Activated CD4-positive, alpha-beta memory T cell treated with anti-CD3 and anti-CD28 coated beads for 36 hours (primary cell): ENCODE measurements around the gene CACNA1F. TPM values are rescaled to one million over a fixed set of nuclear protein-coding genes. Genes with fewer than 3 reads are reported as not detected.

Experiments
- CTCF ChIA-PET: fragments of 350-600 bp; sonication (Branson Sonifier 250); formaldehyde crosslinking; loops from one replicate; lab custom pipeline; 2021; ENCODE audit warnings: antibody characterized with exemption, inconsistent platforms; lab: Charles Lee
- POLR2A ChIA-PET: fragments of 350-600 bp; sonication (Branson Sonifier 250); formaldehyde crosslinking; loops from one replicate; lab custom pipeline; 2021; ENCODE audit warnings: antibody characterized with exemption; lab: Charles Lee
- DNase-seq: peaks from one replicate; pipeline ENCODE4 v3.0.0-alpha.2; 2020
- H3K27ac Mint-ChIP-seq: one replicate; pipeline ENCODE4 v1.8.0; 2021; ENCODE audit warnings: mixed read lengths
- H3K27me3 Mint-ChIP-seq: one replicate; pipeline ENCODE4 v1.8.0; 2021; ENCODE audit warnings: mixed read lengths
- H3K36me3 Mint-ChIP-seq: one replicate; pipeline ENCODE4 v1.8.0; 2021; ENCODE audit warnings: mixed read lengths
- H3K4me1 Mint-ChIP-seq: one replicate; pipeline ENCODE4 v1.8.0; 2021; ENCODE audit warnings: low read depth, mixed read lengths
- H3K4me3 Mint-ChIP-seq: one replicate; pipeline ENCODE4 v1.8.0; 2021; ENCODE audit warnings: mild to moderate bottlenecking, mixed read lengths
- H3K9me3 Mint-ChIP-seq: one replicate; pipeline ENCODE4 v1.8.0; 2021; ENCODE audit warnings: mixed read lengths
- intact Hi-C: fragments of 100-400 bp; cut with micrococcal nuclease; formaldehyde crosslinking; loops from one replicate; pipeline ENCODE4 v1.15.1; 2023
- total RNA-seq, 2 experiments: library from RNA; stranded (reverse); gene quantifications; one replicate each; pipeline ENCODE4 v1.2.3, GENCODE V29; 2021

The CACNA1F gene
- total RNA-seq, 2 experiments from 2014 or later = 0.51 to 0.74 TPM

DNA sequence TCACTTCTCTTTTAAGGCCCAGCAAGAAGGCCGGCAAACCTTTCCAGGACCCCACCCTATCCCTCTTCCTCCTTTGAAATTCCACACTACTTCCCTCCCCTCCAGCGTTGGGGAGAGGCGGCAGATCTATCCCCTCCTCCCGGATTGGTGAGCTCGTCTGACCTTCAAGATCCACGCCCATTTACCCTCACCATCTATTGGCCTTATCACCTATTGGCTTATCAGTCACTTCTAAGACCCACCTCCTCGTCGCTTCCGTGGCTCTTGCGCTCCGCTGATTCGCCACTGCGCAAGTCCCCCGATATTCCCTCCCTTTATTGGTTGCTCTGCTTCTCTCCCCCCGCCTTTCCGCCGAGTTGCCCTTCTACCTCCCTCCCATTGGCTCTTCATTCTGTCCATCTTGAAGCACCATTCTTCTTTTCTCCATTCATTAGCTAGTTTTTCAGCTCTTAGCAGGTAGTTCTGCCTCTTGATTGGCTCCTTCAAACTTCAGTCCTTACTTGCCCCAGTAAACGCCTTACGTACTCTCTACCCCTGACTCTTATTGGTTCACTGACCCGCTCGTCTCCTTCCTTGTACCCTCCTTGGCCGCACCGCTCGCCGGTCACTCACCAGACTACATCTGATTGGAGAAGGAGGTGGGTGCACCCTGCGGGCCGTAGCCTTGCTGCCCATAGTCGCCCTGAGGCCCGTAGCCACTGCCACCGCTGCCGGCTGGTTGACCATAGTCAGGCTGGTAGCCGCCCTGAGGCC is 42.1 kb downstream of the CACNA1F start:
- ChIA-PET POLR2A (interaction anchor here (1.0 to 1.3 kb wide), 2 partner anchors 24 to 82 kb away, joined by 3 to 11 read pairs; no protein-coding TSS in a partner anchor), CTCF (interaction anchor here (0.5 to 3.7 kb wide), 7 partner anchors 14 to 563 kb away, joined by 3 to 23 read pairs (median 4); no protein-coding TSS in a partner anchor)
- Mint-ChIP-seq H3K36me3 (no peaks in the 10 kb centered on the region), H3K27ac (peak overlapping the region; percentile 91), H3K9me3 (no peaks in the 10 kb centered on the region), H3K4me3 (peak overlapping the region; percentile 92), H3K27me3 (no peaks in the 10 kb centered on the region), H3K4me1 (peaks cover 37% of the 10 kb centered on the region)
- intact Hi-C loops = loop anchor here (1.0 to 10.0 kb wide), 7 partner anchors 24 to 686 kb away; partner anchors contain the start of genes CCDC22, GPKOW, OTUD5 and PPP1R3F
- DNase-seq = peak; percentile 91

DNA sequence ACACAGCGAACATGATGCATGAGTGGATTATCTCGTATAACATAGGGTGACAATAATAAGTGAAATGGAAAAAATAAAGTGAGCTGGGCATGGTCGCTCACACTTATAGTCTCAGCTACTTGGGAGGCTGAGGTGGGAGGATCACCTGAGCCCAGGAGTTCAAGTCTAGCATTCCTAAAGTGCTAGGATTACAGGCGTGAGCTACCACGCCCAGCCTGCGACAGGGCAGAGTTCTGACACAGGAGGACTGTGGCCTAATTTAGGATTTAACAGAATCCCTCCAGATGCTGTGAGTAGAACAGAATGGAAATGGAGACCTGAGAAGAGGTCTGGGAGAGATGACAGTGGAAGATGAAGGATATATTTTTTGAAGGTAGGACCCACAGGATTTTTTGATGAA is 43.5 kb downstream of the CACNA1F start:
- ChIA-PET POLR2A (no interaction called here), CTCF (interaction anchor here (0.7 to 1.0 kb wide), 2 partner anchors 14 to 26 kb away, joined by 3 read pairs; no protein-coding TSS in a partner anchor)
- Mint-ChIP-seq H3K4me1 (peaks cover 37% of the 10 kb centered on the region), H3K27me3 (no peaks in the 10 kb centered on the region), H3K36me3 (no peaks in the 10 kb centered on the region), H3K4me3 (peak overlapping the region; percentile 92), H3K27ac (peak overlapping the region; percentile 38), H3K9me3 (no peaks in the 10 kb centered on the region)
- intact Hi-C loops = loop anchor here (2.0 to 10.0 kb wide), 4 partner anchors 41 to 688 kb away; partner anchors contain the start of genes GPKOW, OTUD5 and USP27X
- no peak for DNase-seq

DNA sequence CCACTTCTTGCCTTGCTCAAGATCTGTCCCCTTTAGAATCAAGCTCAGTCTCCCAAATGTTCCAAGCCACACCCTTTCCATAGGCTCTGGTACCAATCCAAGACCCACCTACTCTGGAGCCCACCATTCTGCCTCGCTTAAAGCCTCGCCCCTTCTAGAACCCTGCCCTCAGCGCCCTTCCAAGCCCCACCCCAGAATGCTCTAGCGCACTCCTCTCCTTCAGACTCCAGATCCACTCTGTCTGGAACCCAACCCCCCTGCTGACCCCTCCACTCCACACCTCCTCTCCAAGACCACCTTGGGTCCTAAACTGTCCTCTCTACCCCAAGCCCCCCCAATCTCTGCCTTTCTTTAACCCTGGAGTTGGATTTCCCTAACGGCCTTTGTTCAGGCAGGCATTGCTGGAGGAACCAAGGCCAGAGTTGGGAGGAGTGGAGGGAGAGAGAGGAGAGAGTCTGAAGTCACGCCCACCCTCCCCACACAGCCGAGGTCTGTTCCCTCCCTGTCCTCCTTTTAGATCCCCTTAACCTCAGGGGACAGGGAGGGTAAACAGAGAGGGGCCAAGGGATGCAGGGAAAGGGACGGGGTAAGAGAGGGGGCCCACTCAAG is 44.6 kb downstream of the CACNA1F start:
- DNase-seq = no peak
- Mint-ChIP-seq H3K9me3 (no peaks in the 10 kb centered on the region), H3K36me3 (no peaks in the 10 kb centered on the region), H3K4me1 (peaks cover 28% of the 10 kb centered on the region), H3K27ac (no peak overlapping the region), H3K27me3 (no peaks in the 10 kb centered on the region), H3K4me3 (no peak overlapping the region)
- ChIA-PET POLR2A (no interaction called here), CTCF (interaction anchor here (1.0 kb wide), 1 partner anchor 25 kb away, joined by 3 read pairs; no protein-coding TSS in a partner anchor)
- intact Hi-C loops = no loop called here

DNA sequence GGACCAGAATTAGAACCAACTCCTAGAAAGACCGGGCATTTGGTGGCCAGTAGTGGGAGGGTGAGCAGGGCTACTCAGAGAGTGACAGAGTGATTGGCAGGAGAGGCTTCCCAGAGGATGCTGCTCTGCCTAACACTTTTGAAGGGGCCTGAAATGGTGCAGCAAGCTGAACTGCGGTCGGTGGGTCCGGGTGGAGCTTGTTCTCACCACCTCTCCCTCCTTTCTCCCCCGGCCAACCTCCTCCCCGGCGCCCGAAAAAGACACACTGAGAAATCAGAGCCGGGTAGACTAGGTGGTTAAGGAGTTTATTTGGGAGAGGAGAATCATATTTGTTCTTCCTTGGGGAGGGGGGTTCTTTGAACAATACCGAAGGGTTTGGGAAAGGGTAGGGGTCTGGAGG is 45.6 kb downstream of the CACNA1F start:
- DNase-seq = no peak
- intact Hi-C loops = no loop called here
- H3K27ac Mint-ChIP-seq = no peak overlapping the region
- H3K36me3 Mint-ChIP-seq = peaks cover 1% of the 10 kb centered on the region
- peaks cover 17% of the 10 kb centered on the region for H3K4me1 Mint-ChIP-seq
- ChIA-PET CTCF (interaction anchor here (0.8 kb wide), 1 partner anchor 21 kb away, joined by 3 read pairs; no protein-coding TSS in a partner anchor), POLR2A (no interaction called here)
- H3K27me3 Mint-ChIP-seq = no peaks in the 10 kb centered on the region
- H3K9me3 Mint-ChIP-seq = no peaks in the 10 kb centered on the region
- H3K4me3 Mint-ChIP-seq = no peak overlapping the region

DNA sequence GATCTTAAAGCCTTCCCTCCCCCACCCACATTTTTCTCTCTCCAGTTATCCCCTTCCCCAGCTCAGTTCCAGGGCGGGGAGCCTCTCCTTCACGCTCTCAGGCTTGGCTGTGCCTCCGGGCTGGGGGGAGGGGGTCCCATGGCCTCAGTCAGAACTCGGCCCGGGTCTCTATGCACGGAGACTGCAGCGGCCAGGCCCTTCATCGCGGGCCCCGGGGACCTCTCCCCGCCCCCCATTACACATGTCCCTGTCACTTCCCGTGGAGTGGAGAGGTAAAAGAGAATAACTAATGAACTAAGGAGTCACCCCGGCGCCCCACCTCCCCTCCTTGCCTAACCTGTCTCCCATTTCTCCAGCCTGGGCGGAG is 46.1 kb downstream of the CACNA1F start:
- ChIA-PET POLR2A (no interaction called here), CTCF (interaction anchor here (0.8 kb wide), 1 partner anchor 21 kb away, joined by 3 read pairs; no protein-coding TSS in a partner anchor)
- Mint-ChIP-seq H3K27ac (no peak overlapping the region), H3K36me3 (peaks cover 6% of the 10 kb centered on the region), H3K4me3 (peak overlapping the region; percentile 83), H3K27me3 (no peaks in the 10 kb centered on the region), H3K4me1 (peaks cover 14% of the 10 kb centered on the region), H3K9me3 (no peaks in the 10 kb centered on the region)
- intact Hi-C loops = no loop called here
- DNase-seq = no peak

DNA sequence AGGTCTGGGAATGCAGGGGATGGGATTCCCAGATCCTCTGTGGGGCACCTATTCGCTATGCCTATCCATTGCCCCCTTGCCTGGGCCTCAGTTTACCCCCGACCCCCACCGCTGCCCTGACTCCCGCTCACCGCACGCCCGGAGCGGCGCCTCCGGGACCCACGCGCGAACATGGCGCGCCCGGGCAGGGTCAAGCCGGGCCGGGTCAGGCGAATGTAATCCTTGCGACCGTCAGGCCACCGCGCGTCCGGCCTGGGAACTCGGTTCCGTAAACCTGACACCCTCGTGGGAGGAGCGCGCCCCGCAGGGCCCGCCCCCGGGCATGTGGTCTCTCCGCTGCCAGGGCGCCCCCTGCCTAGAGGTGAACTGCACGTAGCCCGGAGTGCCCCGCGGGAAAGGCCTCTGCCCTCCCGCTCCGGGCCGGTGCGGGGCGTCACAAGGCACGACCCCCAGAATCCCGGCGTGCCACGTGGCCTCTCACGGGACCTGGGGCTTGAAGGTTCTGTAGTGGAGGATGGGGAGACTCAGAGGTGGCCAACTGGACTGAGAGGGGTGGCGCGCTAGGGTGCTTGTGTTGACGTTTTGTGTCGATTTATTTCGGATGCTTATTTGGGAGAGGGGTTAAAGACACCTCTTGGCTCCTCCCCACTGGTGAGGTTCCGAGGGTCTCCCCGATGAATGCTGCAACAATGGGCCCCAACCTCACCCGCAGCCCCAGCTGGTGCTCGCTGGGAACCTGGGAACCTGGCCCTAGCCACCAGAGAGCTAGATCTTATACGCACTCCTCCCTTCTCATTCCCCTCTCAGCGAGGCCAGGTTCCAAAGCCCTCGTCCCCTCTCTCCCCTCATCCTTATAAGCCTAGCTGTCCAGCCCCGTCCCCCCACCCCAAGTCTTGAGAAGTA is 46.8 kb downstream of the CACNA1F start, which contains the start of gene PRICKLE3:
TSS of gene PRICKLE3 (minus strand) at position 249 of the 903 bp plus-strand sequence. CDS start at position 173, 76 bp downstream.
- Mint-ChIP-seq H3K4me1 (peaks cover 14% of the 10 kb centered on the region), H3K4me3 (peak within 1 kb of the TSS; percentile 83), H3K27ac (peak within 1 kb of the TSS; percentile 86), H3K27me3 (no peaks in the 10 kb centered on the region), H3K36me3 (peaks cover 6% of the 10 kb centered on the region), H3K9me3 (no peaks in the 10 kb centered on the region)
- peak; percentile 84 for DNase-seq
- ChIA-PET POLR2A (no interaction called here), CTCF (interaction anchor here (0.8 kb wide), 1 partner anchor 20 kb away, joined by 3 read pairs; no protein-coding TSS in a partner anchor)
- intact Hi-C loops = no loop called here

DNA sequence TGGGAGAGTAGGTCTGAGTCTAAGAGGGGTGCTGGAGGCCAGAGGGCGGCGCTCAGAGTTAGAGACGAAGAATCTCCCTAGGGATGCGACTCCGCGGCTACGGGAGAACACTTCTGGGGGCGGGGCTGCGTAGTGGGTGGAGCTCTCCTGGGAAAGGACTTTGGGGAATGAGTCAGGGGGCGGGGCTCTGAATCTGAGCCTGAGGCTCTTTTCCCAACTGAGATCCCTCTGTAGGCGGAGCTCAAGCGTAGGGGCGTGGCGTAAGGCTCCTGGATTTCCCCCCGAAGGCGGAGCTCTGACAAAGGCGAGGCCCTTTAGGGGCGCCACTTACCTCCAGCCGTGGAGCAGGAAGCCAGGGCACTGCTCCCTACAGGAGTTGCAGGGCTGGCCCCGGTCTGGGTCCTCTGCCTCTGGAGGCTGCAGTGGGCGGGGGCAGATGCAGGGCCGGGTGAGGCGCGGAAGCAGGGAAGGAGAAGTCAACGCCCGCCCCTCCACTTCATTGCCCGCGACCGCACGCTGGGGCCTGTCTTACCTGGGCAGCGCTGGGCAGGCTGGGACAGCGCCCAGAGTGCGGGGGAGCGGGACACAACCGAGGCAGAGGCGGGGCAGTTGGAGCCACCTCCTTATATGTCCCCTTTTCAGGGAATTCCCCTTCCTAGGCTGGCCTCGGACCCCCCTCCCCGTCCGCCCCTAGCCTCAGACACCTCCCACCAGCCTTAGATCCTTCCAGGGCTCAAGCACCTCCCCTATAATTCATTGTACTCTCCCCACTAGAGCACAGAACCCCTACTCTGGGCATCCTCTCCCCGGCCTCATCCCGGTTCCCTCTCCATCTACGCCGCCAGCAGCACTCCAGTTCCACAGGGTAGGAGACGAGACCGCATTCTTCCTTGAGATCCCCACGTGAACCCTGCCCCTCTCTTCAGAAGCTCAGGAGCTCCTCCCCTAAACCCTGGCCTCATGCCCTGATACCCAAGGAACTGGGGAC is 48.6 kb downstream of the CACNA1F start:
- CTCF ChIA-PET = interaction anchor here (1.6 kb wide), 1 partner anchor 29 kb away, joined by 3 read pairs; no protein-coding TSS in a partner anchor
- intact Hi-C loops = no loop called here
- POLR2A ChIA-PET = interaction anchor here (0.6 to 1.2 kb wide), 2 partner anchors 17 to 18 kb away, joined by 4 to 5 read pairs; no protein-coding TSS in a partner anchor
- Mint-ChIP-seq H3K9me3 (no peaks in the 10 kb centered on the region), H3K36me3 (peaks cover 11% of the 10 kb centered on the region), H3K27me3 (no peaks in the 10 kb centered on the region), H3K4me3 (peak overlapping the region; percentile 83), H3K27ac (peak overlapping the region; percentile 86), H3K4me1 (peaks cover 9% of the 10 kb centered on the region)
- DNase-seq = peak; percentile 67

DNA sequence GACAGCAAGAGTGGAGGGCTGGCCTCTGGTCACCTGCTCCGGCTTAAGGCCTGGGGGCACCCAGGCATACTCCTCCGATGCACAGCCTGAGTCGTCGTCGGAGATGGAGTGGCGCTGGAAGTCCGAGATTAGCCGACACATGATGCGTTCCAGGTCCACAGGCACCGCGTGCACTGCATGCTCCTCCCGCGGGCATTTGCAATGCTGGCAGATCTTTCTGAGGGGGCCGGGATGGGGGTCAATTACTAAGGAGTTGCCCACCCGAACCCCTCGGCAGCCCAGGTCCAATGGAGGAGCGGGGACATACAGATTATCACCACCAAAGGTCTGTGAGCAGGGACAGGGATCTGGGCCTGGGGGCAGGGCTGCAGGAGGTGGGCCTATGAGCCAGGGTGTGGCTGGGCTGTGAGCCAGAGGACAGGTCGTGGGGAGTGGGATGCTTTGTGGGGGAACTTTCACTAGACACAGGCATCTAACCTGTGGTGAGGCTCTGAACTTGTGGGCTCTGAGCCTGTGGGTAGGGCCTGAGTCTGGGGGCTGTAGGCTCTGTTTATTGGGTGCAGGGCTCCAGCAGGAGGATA is 49.3 kb downstream of the CACNA1F start:
- intact Hi-C loops = no loop called here
- peak overlapping the region; percentile 86 for H3K27ac Mint-ChIP-seq
- no peak overlapping the region for H3K4me3 Mint-ChIP-seq
- DNase-seq = no peak
- POLR2A ChIA-PET = interaction anchor here (1.2 kb wide), 1 partner anchor 17 kb away, joined by 4 read pairs; no protein-coding TSS in a partner anchor
- no peaks in the 10 kb centered on the region for H3K9me3 Mint-ChIP-seq
- peaks cover 5% of the 10 kb centered on the region for H3K4me1 Mint-ChIP-seq
- no peaks in the 10 kb centered on the region for H3K27me3 Mint-ChIP-seq
- peaks cover 14% of the 10 kb centered on the region for H3K36me3 Mint-ChIP-seq
- CTCF ChIA-PET = no interaction called here

DNA sequence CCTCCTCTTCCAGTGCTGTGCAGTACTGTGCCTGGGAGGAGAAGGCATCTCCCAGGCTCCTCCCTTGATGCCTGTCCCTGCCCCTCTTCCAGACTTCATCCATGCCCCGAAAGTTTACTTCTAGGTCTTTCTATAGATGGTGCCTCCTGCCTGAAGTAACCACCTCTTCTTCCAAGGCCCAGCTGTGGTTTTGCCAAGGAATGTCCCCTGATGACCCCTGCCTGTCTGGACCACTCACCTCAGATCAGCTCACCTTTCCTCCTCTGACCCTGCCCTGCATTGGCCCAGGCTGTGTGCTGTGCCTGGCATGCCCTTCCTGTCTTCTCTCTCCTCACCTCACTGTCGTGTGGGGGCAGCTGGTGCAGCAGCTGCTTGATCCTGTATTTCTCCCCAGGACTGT is 53.8 kb downstream of the CACNA1F start:
- peaks cover 9% of the 10 kb centered on the region for H3K4me1 Mint-ChIP-seq
- H3K4me3 Mint-ChIP-seq = no peak overlapping the region
- no peaks in the 10 kb centered on the region for H3K27me3 Mint-ChIP-seq
- no peak for DNase-seq
- H3K9me3 Mint-ChIP-seq = no peaks in the 10 kb centered on the region
- intact Hi-C loops = no loop called here
- H3K36me3 Mint-ChIP-seq = peaks cover 31% of the 10 kb centered on the region
- ChIA-PET POLR2A (no interaction called here), CTCF (interaction anchor here (1.2 to 2.5 kb wide), 3 partner anchors 8 to 13 kb away, joined by 3 to 7 read pairs (median 5); partner anchors contain the start of gene PLP2)
- no peak overlapping the region for H3K27ac Mint-ChIP-seq

DNA sequence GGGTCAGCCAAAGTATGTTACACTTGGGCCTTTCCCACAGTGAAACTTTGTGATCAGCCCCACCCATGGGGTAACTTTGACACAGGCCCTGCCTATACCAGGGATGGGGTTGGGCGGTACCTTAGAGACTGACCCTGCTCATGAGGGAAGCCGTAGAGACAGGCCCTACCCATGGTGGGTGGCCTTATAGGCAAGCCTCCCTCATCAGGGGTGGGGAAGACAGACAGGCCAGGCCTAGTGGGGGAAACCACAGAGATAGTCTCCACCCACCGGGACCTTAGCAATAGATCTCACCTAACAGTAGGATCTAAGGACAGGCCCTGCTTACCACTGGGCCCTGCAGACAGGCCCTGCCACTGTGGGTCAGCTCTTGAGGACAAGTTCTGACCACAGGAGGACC is 54.6 kb downstream of the CACNA1F start:
- H3K9me3 Mint-ChIP-seq = no peaks in the 10 kb centered on the region
- peaks cover 35% of the 10 kb centered on the region for H3K36me3 Mint-ChIP-seq
- ChIA-PET CTCF (interaction anchor here (1.2 kb wide), 1 partner anchor 14 kb away, joined by 5 read pairs; no protein-coding TSS in a partner anchor), POLR2A (no interaction called here)
- intact Hi-C loops = no loop called here
- no peaks in the 10 kb centered on the region for H3K27me3 Mint-ChIP-seq
- no peak overlapping the region for H3K27ac Mint-ChIP-seq
- H3K4me1 Mint-ChIP-seq = peaks cover 9% of the 10 kb centered on the region
- no peak for DNase-seq
- no peak overlapping the region for H3K4me3 Mint-ChIP-seq
